NCI-H510A (cell line): ENCODE measurements around the gene SPOCK1.

ENCODE experiments used
- DNase-seq: peaks from one replicate; lab custom pipeline; 2025; lab: John Stamatoyannopoulos, UW

Gene SPOCK1

DNA sequence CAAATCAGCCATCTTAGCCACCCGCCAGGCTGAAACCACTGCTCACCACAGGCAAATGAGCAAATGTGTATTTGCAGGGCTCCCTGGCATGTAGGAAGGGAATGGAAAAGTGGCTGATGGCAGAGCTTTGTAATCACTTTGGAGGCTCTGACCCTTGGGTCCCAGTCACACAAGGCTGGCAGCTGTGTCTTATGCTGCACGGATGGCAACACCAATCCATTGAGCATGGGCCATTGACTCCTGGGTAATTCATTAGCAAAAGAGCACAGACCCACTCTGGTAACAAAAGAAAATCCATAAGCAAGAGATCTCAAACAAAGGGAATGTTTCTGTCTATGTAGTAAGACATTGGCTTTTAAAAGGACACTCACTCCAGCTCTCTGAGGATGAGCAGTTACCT, 57.6 kb downstream of the SPOCK1 start:
- no peak for DNase-seq

- no peak for DNase-seq
Measured at GRCh38 chr5:137440795-137441194, 58.3 kb downstream of the SPOCK1 start.

- DNase-seq = no peak
Measured at GRCh38 chr5:137439645-137440044, 59.5 kb downstream of the SPOCK1 start.

- no peak for DNase-seq
Measured at GRCh38 chr5:137438932-137439331, 60.2 kb downstream of the SPOCK1 start.

- no peak for DNase-seq
Measured at GRCh38 chr5:137437774-137438173, 61.4 kb downstream of the SPOCK1 start.

GRCh38 chr5:137433539-137433938, 65.6 kb downstream of the SPOCK1 start:
- DNase-seq = no peak

DNA sequence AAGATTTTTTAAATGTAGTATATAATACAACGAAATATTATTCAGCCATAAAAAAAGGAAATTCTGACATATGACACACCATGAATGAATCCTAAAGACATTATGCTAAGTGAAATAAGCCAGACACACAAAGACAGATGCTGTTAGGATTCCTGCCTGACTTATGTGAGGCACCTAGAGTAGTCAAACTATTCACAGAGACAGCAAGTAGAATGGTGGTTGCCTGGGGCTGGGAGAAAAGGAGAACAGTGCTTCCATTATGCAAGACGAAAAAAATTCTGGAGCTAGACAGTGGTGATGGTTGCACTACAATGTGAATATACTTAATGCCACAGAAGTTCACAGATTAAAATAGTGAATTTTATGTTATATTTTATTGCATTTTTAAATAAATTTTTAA, 66.8 kb downstream of the SPOCK1 start:
- no peak for DNase-seq

DNA sequence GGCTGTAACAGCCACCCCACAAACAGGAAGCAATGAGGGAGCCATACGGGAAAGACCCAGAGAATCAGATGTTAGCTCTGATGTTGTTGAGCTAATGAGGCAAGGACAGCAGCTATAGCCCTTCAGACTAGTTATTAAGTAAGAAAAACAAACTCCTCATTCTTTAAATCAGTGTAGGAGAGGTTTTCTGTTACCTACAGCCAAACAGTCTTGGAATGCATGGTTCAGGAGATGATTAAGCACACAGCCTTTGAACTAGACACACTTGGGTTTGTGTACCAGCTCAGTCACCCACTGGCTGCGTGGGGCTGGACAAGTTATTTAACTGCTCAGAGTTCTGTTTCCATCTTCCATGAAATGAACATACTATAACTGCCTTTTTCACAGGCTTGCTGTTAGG, 68.1 kb downstream of the SPOCK1 start:
- no peak for DNase-seq

DNA sequence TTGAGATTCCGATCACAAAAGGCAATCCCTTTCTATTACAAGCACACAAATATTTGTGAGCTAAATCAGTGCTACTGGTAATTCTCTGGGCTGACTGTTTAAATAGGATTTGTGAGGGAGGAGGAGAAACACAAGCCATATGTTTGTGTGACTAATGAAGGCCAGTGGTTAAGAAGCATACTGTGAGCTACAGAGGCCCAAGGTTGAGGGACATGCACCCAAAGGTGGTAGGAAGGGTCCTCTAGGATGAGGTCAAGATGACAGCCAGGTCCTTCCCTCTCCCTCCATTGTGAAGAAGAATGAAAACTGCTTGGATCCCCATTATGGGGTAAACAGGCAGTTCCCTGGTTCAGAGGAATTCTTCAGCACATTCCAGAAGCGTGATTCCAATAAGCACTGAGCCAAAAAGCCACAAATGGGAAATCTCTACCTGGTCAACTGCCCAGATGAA, 83.9 kb downstream of the SPOCK1 start:
- DNase-seq = no peak

GRCh38 chr5:137414112-137414755, 84.9 kb downstream of the SPOCK1 start:
- DNase-seq = no peak

DNA sequence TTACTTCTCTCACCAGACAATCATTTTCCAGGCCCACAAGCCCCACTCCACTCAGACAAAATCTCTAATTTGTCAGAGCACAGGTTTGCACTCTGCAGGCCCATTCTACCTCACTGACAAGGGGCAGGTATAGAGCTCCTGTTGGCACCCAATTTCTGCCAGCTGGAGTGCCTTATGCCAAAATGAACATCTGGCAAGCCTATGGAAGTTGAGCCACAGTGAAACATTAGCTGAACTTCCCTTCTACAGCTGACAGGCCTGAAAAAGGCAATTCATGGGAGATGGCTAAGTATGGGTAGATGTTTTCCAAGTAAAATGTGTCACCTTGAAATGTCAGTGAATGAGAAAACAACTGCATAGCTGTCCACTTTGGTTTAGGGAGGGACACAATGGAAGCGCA, 87.0 kb downstream of the SPOCK1 start:
- DNase-seq = no peak

- no peak for DNase-seq
Measured at GRCh38 chr5:137410234-137411010, 88.7 kb downstream of the SPOCK1 start.

GRCh38 chr5:137409736-137410135, 89.4 kb downstream of the SPOCK1 start:
- DNase-seq = no peak

GRCh38 chr5:137407090-137407489, 92.0 kb downstream of the SPOCK1 start:
- no peak for DNase-seq

GRCh38 chr5:137405393-137405792, 93.7 kb downstream of the SPOCK1 start:
- no peak for DNase-seq

- no peak for DNase-seq
Measured at GRCh38 chr5:137403869-137404268, 95.3 kb downstream of the SPOCK1 start.

GRCh38 chr5:137402436-137403187, 96.5 kb downstream of the SPOCK1 start:
- DNase-seq = no peak

DNA sequence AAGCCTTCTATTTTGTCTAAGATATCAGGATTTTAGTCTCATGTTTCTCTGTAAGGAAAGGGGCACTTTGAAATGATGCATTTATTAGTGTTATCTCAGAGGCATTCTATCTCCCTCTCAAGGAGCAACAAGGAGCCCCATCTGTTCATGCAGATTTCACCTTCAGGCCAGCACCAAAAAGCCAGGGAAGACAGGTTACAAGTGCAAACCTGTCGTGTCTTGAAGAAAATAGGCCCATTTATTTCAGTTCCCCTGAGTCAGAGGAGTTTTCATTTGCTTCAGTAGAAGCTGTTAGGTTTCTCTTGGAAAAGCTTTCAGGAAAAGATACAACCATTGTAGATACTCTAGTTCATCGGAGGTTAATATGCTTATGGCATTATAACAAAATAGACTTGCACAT, 97.2 kb downstream of the SPOCK1 start:
- DNase-seq = no peak

- DNase-seq = no peak
Measured at GRCh38 chr5:137400571-137400970, 98.6 kb downstream of the SPOCK1 start.

DNA sequence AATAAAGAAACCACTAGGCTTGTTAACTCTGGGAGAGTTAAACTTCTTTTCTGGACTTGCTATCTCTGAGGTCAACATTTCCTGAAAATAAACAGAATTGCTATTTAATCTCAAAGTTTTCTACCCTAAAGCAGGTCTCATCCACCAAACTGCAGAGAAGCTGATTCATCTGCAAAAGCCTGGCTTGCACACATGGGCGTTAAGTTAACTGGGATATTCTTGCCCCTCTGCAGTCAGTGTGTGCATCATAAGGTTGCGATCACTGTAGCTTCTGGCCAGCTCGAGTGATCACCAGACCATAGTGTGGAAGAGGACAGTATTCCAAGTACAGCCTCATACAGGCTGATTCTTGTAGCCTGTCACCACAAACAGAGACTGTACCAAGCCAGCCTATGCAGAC, 99.2 kb downstream of the SPOCK1 start:
- no peak for DNase-seq

DNA sequence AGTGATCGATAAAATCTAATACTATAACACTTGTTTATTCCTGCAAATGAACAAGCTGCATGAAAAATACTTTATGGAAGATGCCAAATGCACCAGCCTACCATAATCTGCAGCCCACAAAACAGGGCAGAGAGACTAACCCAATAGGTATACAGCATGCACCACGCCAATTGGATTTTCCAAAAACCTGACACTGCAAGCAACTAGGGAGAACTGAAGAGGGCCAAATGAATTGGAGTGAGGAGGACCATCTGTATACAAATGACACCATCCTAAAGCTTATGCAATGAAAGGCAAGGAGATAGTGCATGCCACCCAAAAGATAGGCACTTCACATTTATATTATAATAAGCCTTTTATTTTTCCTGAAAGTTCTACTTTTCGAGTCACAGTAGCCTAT, 100.4 kb downstream of the SPOCK1 start:
- DNase-seq = no peak

DNA sequence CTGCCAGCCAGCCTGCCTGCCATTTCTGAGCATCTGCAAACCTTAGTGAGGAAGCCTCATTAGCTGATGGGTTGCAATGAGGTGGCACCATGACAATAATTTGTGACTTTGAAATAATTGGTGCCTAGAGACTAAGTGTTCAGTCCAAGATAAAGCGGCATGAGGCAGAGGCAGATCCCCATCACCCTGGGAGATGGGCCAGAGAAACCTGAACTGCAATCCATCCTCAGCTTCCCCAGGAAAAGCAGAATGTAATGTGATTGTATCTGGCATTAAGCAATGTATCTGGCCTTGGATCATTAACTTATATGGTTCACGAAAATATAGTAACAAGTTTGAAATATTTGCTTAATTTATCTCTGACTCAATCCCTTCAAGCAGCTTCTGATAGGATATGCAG, 101.0 kb downstream of the SPOCK1 start:
- DNase-seq = no peak
